ENCODE data around the gene RAB11FIP3.

RAB11FIP3 gene

GRCh38 chr16:379183-379960 lies 46.1 kb upstream of the RAB11FIP3 start:
- DNase-seq (ENCODE audit: low read depth), result no peak
- H3K4me3 ChIP-seq (ENCODE audit: low read length), result no peak overlapping the region
- no peak for TF ChIP-seq CTCF (conservative IDR thresholded peaks at IDR 0.05; ENCODE audit: low read depth, low read length)

- H3K4me3 ChIP-seq (ENCODE audit: low read length), result peak overlapping the region; percentile 72
- no peak for DNase-seq (ENCODE audit: low read depth)
- TF ChIP-seq CTCF (conservative IDR thresholded peaks at IDR 0.05; ENCODE audit: low read depth, low read length), result no peak
Measured at GRCh38 chr16:379961-380761, 45.3 kb upstream of the RAB11FIP3 start.

- no peak for TF ChIP-seq CTCF (conservative IDR thresholded peaks at IDR 0.05; ENCODE audit: low read depth, low read length)
- no peak for DNase-seq (ENCODE audit: low read depth)
Measured at GRCh38 chr16:380762-381011, 44.8 kb upstream of the RAB11FIP3 start.

GRCh38 chr16:381012-381788 lies 44.2 kb upstream of the RAB11FIP3 start:
- TF ChIP-seq CTCF (conservative IDR thresholded peaks at IDR 0.05; ENCODE audit: low read depth, low read length), result peak; percentile 3
- peak overlapping the region; percentile 72 for H3K4me3 ChIP-seq (ENCODE audit: low read length)
- DNase-seq (ENCODE audit: low read depth), result no peak

More at GRCh38 chr16:380762-381011, 44.8 kb upstream of the RAB11FIP3 start:
- peak overlapping the region; percentile 72 for H3K4me3 ChIP-seq (ENCODE audit: low read length)

GRCh38 chr16:381789-382717 lies 43.4 kb upstream of the RAB11FIP3 start, which contains the start of gene PGAP6:
PGAP6 (minus strand) TSS chr16:381978; CDS start chr16:381821, 157 bp downstream.
- peak within 1 kb of the TSS; percentile 72 for H3K4me3 ChIP-seq (ENCODE audit: low read length)
- DNase-seq (ENCODE audit: low read depth), result no peak
- no peak for TF ChIP-seq CTCF (conservative IDR thresholded peaks at IDR 0.05; ENCODE audit: low read depth, low read length)

- peak overlapping the region; percentile 65 for H3K4me3 ChIP-seq (ENCODE audit: low read length)
- no peak for DNase-seq (ENCODE audit: low read depth)
- TF ChIP-seq CTCF (conservative IDR thresholded peaks at IDR 0.05; ENCODE audit: low read depth, low read length), result no peak
Measured at GRCh38 chr16:383326-384051, 42.0 kb upstream of the RAB11FIP3 start.
